NB4 (cell line): Measurements from ENCODE around the gene DNAH8.

ENCODE experiments used
- CTCF ChIP-seq: IDR thresholded peaks from one replicate; pipeline ENCODE4 v1.5.1; 2012; ENCODE audit warnings: low read depth, low read length
- MAX ChIP-seq: IDR thresholded peaks from 2 replicates; pipeline ENCODE4 v1.6.1; 2011; ENCODE audit warnings: low read depth, low read length
- MYC ChIP-seq: IDR thresholded peaks from 2 replicates; pipeline ENCODE4 v1.6.1; 2011; ENCODE audit warnings: low read depth, low read length
- POLR2A ChIP-seq: IDR thresholded peaks from 2 replicates; pipeline ENCODE4 v1.6.1; 2011; ENCODE audit warnings: mild to moderate bottlenecking; ENCODE audit not compliant: insufficient read length; ENCODE audit errors: extremely low read depth

- TF ChIP-seq CTCF: no peak
- TF ChIP-seq MYC: no peak
- TF ChIP-seq MAX: no peak
- no peak for TF ChIP-seq POLR2A
Measured at GRCh38 chr6:38915205-38915925, 200.3 kb downstream of the DNAH8 start.
